Measurements from ENCODE around the gene PPP1R14C. TPM values are rescaled to one million over a fixed set of nuclear protein-coding genes. Genes with fewer than 3 reads are reported as not detected.

Gene PPP1R14C
- total and polyA plus RNA-seq, 10 of the 15 experiments (the other 5 are each of a cell fraction or from before 2014, with no cell fraction given), result 0.07 to 1.6 (median 0.13) TPM; not detected in 4

DNA sequence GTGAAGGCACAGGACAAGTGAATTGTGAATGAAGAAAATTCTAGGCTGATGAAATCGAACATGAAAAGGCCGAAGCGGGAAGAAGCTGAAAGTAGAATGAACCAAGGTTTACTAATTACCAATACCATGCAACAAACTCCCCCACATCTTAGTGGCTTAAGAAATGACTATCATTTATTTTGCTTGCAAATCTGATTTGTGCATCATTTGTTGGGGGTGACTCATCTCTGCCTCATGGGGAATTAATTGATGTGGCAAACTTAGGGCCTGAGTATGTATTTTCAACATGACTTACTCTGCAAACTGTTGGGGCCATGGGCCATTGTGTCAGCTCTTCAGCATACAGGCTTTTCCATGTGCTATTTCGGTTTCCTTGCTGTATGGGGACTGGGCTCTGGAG, 26.8 kb downstream of the PPP1R14C start:
- RAD21 ChIA-PET (ENCODE audit: unreplicated experiment), result no interaction called here
- FAIRE-seq, result no peak
- POLR2A ChIA-PET, result no interaction called here
- Histone ChIP-seq H3K79me2 (ENCODE audit: control insufficient read depth, insufficient read depth, low read length) (no peaks in the 10 kb centered on the region), H3K36me3 (ENCODE audit: control insufficient read depth in 2 of 2, insufficient read depth in 2 of 2, low read length in 1 of 2) (no peaks in the 10 kb centered on the region), H3K27me3 (replicated peaks in 1 of 2; ENCODE audit: control insufficient read depth in 2 of 2, insufficient read depth in 2 of 2, low read length in 1 of 2) (no peaks in the 10 kb centered on the region), H4K20me1 (ENCODE audit: control insufficient read depth, insufficient read depth) (no peaks in the 10 kb centered on the region), H3K4me3 (no peak overlapping the region), H3K27ac (ENCODE audit: control insufficient read depth, insufficient read depth) (no peak overlapping the region), H3K9ac (ENCODE audit: control insufficient read depth, insufficient read depth, low read length) (no peak overlapping the region), H3K4me1 (ENCODE audit: control insufficient read depth, insufficient read depth, low read length) (no peaks in the 10 kb centered on the region; the same call in 1 of the 2 replicates), H2AFZ (ENCODE audit: control insufficient read depth, low read depth, low read length) (no peak overlapping the region), H3K4me2 (ENCODE audit: control insufficient read depth, insufficient read depth) (no peak overlapping the region), H3K9me3 (replicated peaks; ENCODE audit: control insufficient read depth, insufficient read depth, low read length) (no peaks in the 10 kb centered on the region; the same call in 2 of the 3 replicates)
- no TSS peak for BruUV-seq (replicated peaks)
- SMC1A ChIA-PET (ENCODE audit: uncharacterized antibody, unreplicated experiment), result no interaction called here
- in situ Hi-C loops (cut with MboI) (no loop called here), intact Hi-C loops (cut with micrococcal nuclease; ENCODE audit: unreplicated experiment) (loop anchor here (10.0 kb wide), 1 partner anchor 165 kb away; no protein-coding TSS in a partner anchor)
- peak; percentile 71 for ATAC-seq
- no peak for DNase-seq (ENCODE audit: low read depth, low spot score)
- 32% methylated on average over 4 of the region's 4 CpGs for WGBS (ENCODE audit: insufficient coverage, insufficient replicate concordance, low lambda C conversion rate, missing lambda C conversion rate)
- CTCF ChIA-PET, result no interaction called here
- TF ChIP-seq RB1 (IDR thresholded peaks at IDR 0.05; ENCODE audit: borderline replicate concordance) (no peak), POLR2AphosphoS5 (IDR thresholded peaks at IDR 0.05; ENCODE audit: low read length) (no peak), ATF7 (IDR thresholded peaks at IDR 0.05; ENCODE audit: low read depth) (no peak; the same call in 1 of the 2 replicates), IKZF2 (IDR thresholded peaks at IDR 0.05) (0 out of 4 replicates have a peak, but pooled peaks of 1 of the 2 experiments have one; percentile 11), HDAC2 (IDR thresholded peaks at IDR 0.05) (no peak), EP300 (IDR thresholded peaks at IDR 0.05; ENCODE audit: borderline replicate concordance in 1 of 2, control insufficient read depth in 1 of 2, low read depth in 2 of 2, low read length in 2 of 2) (no peak), JUNB (IDR thresholded peaks at IDR 0.05) (peak; percentile 85), TCF7 (IDR thresholded peaks at IDR 0.05; ENCODE audit: borderline replicate concordance) (peak; percentile 78), TBL1XR1 (IDR thresholded peaks at IDR 0.05; ENCODE audit: low read depth, low read length) (no peak), TAF1 (IDR thresholded peaks at IDR 0.05; ENCODE audit: borderline replicate concordance, low read depth, low read length) (no peak), POLR2A (IDR thresholded peaks at IDR 0.05; ENCODE audit: low read depth, low read length) (no peak), CHD4 (IDR thresholded peaks at IDR 0.05) (no peak), BRCA1 (IDR thresholded peaks at IDR 0.05; ENCODE audit: low read depth, low read length) (no peak), WRNIP1 (IDR thresholded peaks at IDR 0.05; ENCODE audit: borderline replicate concordance, low read depth, low read length) (no peak), ZNF274 (IDR thresholded peaks at IDR 0.05; ENCODE audit: insufficient read depth, insufficient read length) (no peak), ZNF24 (IDR thresholded peaks at IDR 0.05) (no peak), RCOR1 (conservative IDR thresholded peaks at IDR 0.05; ENCODE audit: low read depth, low read length) (no peak), PAX5 (IDR thresholded peaks at IDR 0.05; ENCODE audit: borderline replicate concordance, low read depth, low read length) (no peak), ZZZ3 (IDR thresholded peaks at IDR 0.05; ENCODE audit: control insufficient read depth, insufficient read length, low read depth) (no peak)
- TF ChIP-seq, protein P1, sequence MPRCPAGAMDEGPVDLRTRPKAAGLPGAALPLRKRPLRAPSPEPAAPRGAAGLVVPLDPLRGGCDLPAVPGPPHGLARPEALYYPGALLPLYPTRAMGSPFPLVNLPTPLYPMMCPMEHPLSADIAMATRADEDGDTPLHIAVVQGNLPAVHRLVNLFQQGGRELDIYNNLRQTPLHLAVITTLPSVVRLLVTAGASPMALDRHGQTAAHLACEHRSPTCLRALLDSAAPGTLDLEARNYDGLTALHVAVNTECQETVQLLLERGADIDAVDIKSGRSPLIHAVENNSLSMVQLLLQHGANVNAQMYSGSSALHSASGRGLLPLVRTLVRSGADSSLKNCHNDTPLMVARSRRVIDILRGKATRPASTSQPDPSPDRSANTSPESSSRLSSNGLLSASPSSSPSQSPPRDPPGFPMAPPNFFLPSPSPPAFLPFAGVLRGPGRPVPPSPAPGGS (IDR thresholded peaks at IDR 0.05; ENCODE audit: borderline replicate concordance, insufficient read depth, low read depth, low read length, poor library complexity, severe bottlenecking), result peak; percentile 86
- TF ChIP-seq, protein P2, sequence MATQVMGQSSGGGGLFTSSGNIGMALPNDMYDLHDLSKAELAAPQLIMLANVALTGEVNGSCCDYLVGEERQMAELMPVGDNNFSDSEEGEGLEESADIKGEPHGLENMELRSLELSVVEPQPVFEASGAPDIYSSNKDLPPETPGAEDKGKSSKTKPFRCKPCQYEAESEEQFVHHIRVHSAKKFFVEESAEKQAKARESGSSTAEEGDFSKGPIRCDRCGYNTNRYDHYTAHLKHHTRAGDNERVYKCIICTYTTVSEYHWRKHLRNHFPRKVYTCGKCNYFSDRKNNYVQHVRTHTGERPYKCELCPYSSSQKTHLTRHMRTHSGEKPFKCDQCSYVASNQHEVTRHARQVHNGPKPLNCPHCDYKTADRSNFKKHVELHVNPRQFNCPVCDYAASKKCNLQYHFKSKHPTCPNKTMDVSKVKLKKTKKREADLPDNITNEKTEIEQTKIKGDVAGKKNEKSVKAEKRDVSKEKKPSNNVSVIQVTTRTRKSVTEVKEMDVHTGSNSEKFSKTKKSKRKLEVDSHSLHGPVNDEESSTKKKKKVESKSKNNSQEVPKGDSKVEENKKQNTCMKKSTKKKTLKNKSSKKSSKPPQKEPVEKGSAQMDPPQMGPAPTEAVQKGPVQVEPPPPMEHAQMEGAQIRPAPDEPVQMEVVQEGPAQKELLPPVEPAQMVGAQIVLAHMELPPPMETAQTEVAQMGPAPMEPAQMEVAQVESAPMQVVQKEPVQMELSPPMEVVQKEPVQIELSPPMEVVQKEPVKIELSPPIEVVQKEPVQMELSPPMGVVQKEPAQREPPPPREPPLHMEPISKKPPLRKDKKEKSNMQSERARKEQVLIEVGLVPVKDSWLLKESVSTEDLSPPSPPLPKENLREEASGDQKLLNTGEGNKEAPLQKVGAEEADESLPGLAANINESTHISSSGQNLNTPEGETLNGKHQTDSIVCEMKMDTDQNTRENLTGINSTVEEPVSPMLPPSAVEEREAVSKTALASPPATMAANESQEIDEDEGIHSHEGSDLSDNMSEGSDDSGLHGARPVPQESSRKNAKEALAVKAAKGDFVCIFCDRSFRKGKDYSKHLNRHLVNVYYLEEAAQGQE (IDR thresholded peaks at IDR 0.05; ENCODE audit: low read depth, low read length), result no peak
- TF ChIP-seq, protein P3, sequence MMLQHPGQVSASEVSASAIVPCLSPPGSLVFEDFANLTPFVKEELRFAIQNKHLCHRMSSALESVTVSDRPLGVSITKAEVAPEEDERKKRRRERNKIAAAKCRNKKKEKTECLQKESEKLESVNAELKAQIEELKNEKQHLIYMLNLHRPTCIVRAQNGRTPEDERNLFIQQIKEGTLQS (IDR thresholded peaks at IDR 0.05; ENCODE audit: borderline replicate concordance, extremely low read depth, low read depth, low read length), result no peak

All from GM12878 (cell line).